ENCODE data around the gene PRPH.
"Not testable (repeated sequence)": the region's sequence is repeated elsewhere in the genome, so short reads cannot be mapped to it uniquely, and the experiment has no call there.

The PRPH gene

GRCh38 chr12:49273726-49274395 lies 21.1 kb upstream of the PRPH start:
- TF ChIP-seq CTCF (conservative IDR thresholded peaks at IDR 0.05), result no peak
- no peak overlapping the region for H3K27ac ChIP-seq

- TF ChIP-seq CTCF (conservative IDR thresholded peaks at IDR 0.05), result no peak
- no peak overlapping the region for H3K27ac ChIP-seq
These were observed 20.4 kb upstream of the PRPH start for GRCh38 chr12:49274396-49275069.

- H3K27ac ChIP-seq, result no peak overlapping the region
- no peak for TF ChIP-seq CTCF (conservative IDR thresholded peaks at IDR 0.05)
These were observed 18.4 kb upstream of the PRPH start for GRCh38 chr12:49276304-49277290.

GRCh38 chr12:49277466-49277865 lies 17.5 kb upstream of the PRPH start:
- TF ChIP-seq CTCF (conservative IDR thresholded peaks at IDR 0.05), result no peak
- no peak overlapping the region for H3K27ac ChIP-seq

- peak overlapping the region; percentile 13; the same call in 1 of the 2 replicates for H3K27ac ChIP-seq
- no peak for TF ChIP-seq CTCF (conservative IDR thresholded peaks at IDR 0.05)
These were observed 15.2 kb upstream of the PRPH start for GRCh38 chr12:49279706-49280159.

GRCh38 chr12:49280545-49280944 lies 14.4 kb upstream of the PRPH start:
- not testable (repeated sequence) for H3K27ac ChIP-seq

GRCh38 chr12:49282302-49282701 lies 12.6 kb upstream of the PRPH start:
- no peak overlapping the region for H3K27ac ChIP-seq
- no peak for TF ChIP-seq CTCF (conservative IDR thresholded peaks at IDR 0.05)

- not testable (repeated sequence) for H3K27ac ChIP-seq
These were observed 12.1 kb upstream of the PRPH start for GRCh38 chr12:49282740-49283375.
